ENCODE data around the gene PRPS2. TPM values are rescaled to one million over a fixed set of nuclear protein-coding genes. Genes with fewer than 3 reads are reported as not detected.

Gene PRPS2
- total RNA-seq, 1 donor from 2014 or later: 13.2 TPM

- Mint-ChIP-seq H3K9me3 (ENCODE audit: unreplicated experiment) (no peaks in the 10 kb centered on the region), H3K4me1 (ENCODE audit: unreplicated experiment) (no peaks in the 10 kb centered on the region), H3K4me3 (ENCODE audit: unreplicated experiment) (no peak overlapping the region), H3K27me3 (ENCODE audit: unreplicated experiment) (peaks cover 18% of the 10 kb centered on the region), H3K36me3 (ENCODE audit: unreplicated experiment) (no peaks in the 10 kb centered on the region), H3K27ac (ENCODE audit: unreplicated experiment) (no peak overlapping the region)
- DNase-seq (ENCODE audit: extremely low spot score, unreplicated experiment): no peak
- no peak for TF ChIP-seq CTCF (IDR thresholded peaks at IDR 0.05)
These were observed 13.5 kb upstream of the PRPS2 start for GRCh38 chrX:12777670-12778069.

- TF ChIP-seq CTCF (IDR thresholded peaks at IDR 0.05): no peak
- peaks cover 16% of the 10 kb centered on the region for H3K27me3 Mint-ChIP-seq (ENCODE audit: unreplicated experiment)
- no peak overlapping the region for H3K27ac Mint-ChIP-seq (ENCODE audit: unreplicated experiment)
- no peaks in the 10 kb centered on the region for H3K9me3 Mint-ChIP-seq (ENCODE audit: unreplicated experiment)
- no peaks in the 10 kb centered on the region for H3K36me3 Mint-ChIP-seq (ENCODE audit: unreplicated experiment)
- H3K4me3 Mint-ChIP-seq (ENCODE audit: unreplicated experiment): no peak overlapping the region
- DNase-seq (ENCODE audit: extremely low spot score, unreplicated experiment): no peak
- H3K4me1 Mint-ChIP-seq (ENCODE audit: unreplicated experiment): no peaks in the 10 kb centered on the region
These were observed 11.7 kb upstream of the PRPS2 start for GRCh38 chrX:12779534-12779933.

- Mint-ChIP-seq H3K4me3 (ENCODE audit: unreplicated experiment) (no peak overlapping the region), H3K4me1 (ENCODE audit: unreplicated experiment) (peaks cover 2% of the 10 kb centered on the region), H3K9me3 (ENCODE audit: unreplicated experiment) (no peaks in the 10 kb centered on the region), H3K27me3 (ENCODE audit: unreplicated experiment) (peaks cover 21% of the 10 kb centered on the region), H3K27ac (ENCODE audit: unreplicated experiment) (no peak overlapping the region), H3K36me3 (ENCODE audit: unreplicated experiment) (no peaks in the 10 kb centered on the region)
- no peak for DNase-seq (ENCODE audit: extremely low spot score, unreplicated experiment)
- TF ChIP-seq CTCF (IDR thresholded peaks at IDR 0.05): no peak
These were observed 2.6 kb upstream of the PRPS2 start for GRCh38 chrX:12788645-12789044.

- Mint-ChIP-seq H3K4me3 (ENCODE audit: unreplicated experiment) (no peak overlapping the region), H3K9me3 (ENCODE audit: unreplicated experiment) (no peaks in the 10 kb centered on the region), H3K27me3 (ENCODE audit: unreplicated experiment) (peaks cover 15% of the 10 kb centered on the region), H3K36me3 (ENCODE audit: unreplicated experiment) (no peaks in the 10 kb centered on the region), H3K27ac (ENCODE audit: unreplicated experiment) (no peak overlapping the region), H3K4me1 (ENCODE audit: unreplicated experiment) (peaks cover 2% of the 10 kb centered on the region)
- DNase-seq (ENCODE audit: extremely low spot score, unreplicated experiment): no peak
- no peak for TF ChIP-seq CTCF (IDR thresholded peaks at IDR 0.05)
These were observed 1.2 kb upstream of the PRPS2 start for GRCh38 chrX:12789976-12790375.

GRCh38 chrX:12790885-12791256 is 341 bp upstream of the PRPS2 start:
- Mint-ChIP-seq H3K4me1 (ENCODE audit: unreplicated experiment) (peaks cover 2% of the 10 kb centered on the region), H3K36me3 (ENCODE audit: unreplicated experiment) (peaks cover 2% of the 10 kb centered on the region), H3K27me3 (ENCODE audit: unreplicated experiment) (peaks cover 12% of the 10 kb centered on the region), H3K9me3 (ENCODE audit: unreplicated experiment) (no peaks in the 10 kb centered on the region), H3K27ac (ENCODE audit: unreplicated experiment) (no peak overlapping the region), H3K4me3 (ENCODE audit: unreplicated experiment) (peak overlapping the region; percentile 77)
- TF ChIP-seq CTCF (IDR thresholded peaks at IDR 0.05): no peak
- DNase-seq (ENCODE audit: extremely low spot score, unreplicated experiment): no peak
